ENCODE measurements around the gene TADA1.

The TADA1 gene

DNA sequence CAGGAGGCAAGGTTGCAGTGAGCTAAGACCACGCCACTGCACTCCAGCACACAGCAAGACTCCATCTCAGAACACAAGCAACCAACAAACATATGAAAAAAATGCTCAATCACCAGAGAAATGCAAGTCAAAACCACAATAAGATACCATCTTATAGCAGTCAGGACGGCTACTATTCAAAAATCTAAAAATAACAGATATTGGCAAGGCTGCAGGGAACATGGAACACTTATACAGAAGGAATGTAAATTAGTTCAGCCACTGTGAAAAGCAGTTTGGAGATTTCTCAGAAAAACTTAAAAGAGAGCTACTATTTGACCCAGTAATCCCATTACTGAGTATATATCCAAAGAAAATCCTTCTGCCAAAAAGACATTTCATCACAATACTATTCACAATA lies 64.4 kb downstream of the TADA1 start:
- TF ChIP-seq, protein P1, sequence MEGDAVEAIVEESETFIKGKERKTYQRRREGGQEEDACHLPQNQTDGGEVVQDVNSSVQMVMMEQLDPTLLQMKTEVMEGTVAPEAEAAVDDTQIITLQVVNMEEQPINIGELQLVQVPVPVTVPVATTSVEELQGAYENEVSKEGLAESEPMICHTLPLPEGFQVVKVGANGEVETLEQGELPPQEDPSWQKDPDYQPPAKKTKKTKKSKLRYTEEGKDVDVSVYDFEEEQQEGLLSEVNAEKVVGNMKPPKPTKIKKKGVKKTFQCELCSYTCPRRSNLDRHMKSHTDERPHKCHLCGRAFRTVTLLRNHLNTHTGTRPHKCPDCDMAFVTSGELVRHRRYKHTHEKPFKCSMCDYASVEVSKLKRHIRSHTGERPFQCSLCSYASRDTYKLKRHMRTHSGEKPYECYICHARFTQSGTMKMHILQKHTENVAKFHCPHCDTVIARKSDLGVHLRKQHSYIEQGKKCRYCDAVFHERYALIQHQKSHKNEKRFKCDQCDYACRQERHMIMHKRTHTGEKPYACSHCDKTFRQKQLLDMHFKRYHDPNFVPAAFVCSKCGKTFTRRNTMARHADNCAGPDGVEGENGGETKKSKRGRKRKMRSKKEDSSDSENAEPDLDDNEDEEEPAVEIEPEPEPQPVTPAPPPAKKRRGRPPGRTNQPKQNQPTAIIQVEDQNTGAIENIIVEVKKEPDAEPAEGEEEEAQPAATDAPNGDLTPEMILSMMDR (IDR thresholded peaks at IDR 0.05; ENCODE audit: borderline replicate concordance, insufficient read depth, low read depth, low read length), result no peak
- no peak overlapping the region for H3K4me3 ChIP-seq (ENCODE audit: low read depth, low read length)

- no peak overlapping the region for H3K4me3 ChIP-seq (ENCODE audit: low read depth, low read length)
- TF ChIP-seq, protein P1 (IDR thresholded peaks at IDR 0.05; ENCODE audit: borderline replicate concordance, insufficient read depth, low read depth, low read length), result no peak
Observed at GRCh38 chr1:166808952-166809351, 67.1 kb downstream of the TADA1 start.

All from GM12875 (cell line).